ENCODE data around the gene IFT22.

DNA sequence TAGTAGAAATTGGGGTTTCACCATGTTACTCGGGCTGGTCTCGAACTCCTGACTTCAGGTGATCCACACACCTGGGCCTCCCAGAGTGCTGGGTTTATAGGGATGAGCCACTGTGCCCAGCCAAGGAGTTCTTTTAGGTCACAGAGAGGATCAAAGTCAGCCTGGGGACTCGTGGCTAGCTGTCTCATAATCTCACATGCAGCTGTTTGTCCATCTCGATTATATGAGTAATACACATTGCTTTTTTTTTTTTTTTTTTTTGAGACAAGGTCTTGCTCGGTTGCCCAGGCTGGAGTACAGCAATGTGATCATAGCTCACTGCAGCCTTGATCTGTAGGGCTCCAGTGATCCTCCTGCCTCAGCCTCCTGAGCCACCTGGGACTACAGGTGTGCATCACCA, 2.2 kb downstream of the IFT22 start:
- TF ChIP-seq, protein P1, sequence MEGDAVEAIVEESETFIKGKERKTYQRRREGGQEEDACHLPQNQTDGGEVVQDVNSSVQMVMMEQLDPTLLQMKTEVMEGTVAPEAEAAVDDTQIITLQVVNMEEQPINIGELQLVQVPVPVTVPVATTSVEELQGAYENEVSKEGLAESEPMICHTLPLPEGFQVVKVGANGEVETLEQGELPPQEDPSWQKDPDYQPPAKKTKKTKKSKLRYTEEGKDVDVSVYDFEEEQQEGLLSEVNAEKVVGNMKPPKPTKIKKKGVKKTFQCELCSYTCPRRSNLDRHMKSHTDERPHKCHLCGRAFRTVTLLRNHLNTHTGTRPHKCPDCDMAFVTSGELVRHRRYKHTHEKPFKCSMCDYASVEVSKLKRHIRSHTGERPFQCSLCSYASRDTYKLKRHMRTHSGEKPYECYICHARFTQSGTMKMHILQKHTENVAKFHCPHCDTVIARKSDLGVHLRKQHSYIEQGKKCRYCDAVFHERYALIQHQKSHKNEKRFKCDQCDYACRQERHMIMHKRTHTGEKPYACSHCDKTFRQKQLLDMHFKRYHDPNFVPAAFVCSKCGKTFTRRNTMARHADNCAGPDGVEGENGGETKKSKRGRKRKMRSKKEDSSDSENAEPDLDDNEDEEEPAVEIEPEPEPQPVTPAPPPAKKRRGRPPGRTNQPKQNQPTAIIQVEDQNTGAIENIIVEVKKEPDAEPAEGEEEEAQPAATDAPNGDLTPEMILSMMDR (conservative IDR thresholded peaks at IDR 0.05; ENCODE audit: low read depth in 2 of 2): no peak
- no peak for TF ChIP-seq POLR2AphosphoS5 (IDR thresholded peaks at IDR 0.05; ENCODE audit: low read depth)
- no peak for TF ChIP-seq JUNB (IDR thresholded peaks at IDR 0.05; ENCODE audit: unreplicated experiment)
- TF ChIP-seq CREB1 (CRISPR knock-in tag; IDR thresholded peaks at IDR 0.05; ENCODE audit: low read depth): no peak
- TF ChIP-seq EZH2phosphoT487 (IDR thresholded peaks at IDR 0.05; ENCODE audit: unreplicated experiment): no peak
- TF ChIP-seq, protein P2, sequence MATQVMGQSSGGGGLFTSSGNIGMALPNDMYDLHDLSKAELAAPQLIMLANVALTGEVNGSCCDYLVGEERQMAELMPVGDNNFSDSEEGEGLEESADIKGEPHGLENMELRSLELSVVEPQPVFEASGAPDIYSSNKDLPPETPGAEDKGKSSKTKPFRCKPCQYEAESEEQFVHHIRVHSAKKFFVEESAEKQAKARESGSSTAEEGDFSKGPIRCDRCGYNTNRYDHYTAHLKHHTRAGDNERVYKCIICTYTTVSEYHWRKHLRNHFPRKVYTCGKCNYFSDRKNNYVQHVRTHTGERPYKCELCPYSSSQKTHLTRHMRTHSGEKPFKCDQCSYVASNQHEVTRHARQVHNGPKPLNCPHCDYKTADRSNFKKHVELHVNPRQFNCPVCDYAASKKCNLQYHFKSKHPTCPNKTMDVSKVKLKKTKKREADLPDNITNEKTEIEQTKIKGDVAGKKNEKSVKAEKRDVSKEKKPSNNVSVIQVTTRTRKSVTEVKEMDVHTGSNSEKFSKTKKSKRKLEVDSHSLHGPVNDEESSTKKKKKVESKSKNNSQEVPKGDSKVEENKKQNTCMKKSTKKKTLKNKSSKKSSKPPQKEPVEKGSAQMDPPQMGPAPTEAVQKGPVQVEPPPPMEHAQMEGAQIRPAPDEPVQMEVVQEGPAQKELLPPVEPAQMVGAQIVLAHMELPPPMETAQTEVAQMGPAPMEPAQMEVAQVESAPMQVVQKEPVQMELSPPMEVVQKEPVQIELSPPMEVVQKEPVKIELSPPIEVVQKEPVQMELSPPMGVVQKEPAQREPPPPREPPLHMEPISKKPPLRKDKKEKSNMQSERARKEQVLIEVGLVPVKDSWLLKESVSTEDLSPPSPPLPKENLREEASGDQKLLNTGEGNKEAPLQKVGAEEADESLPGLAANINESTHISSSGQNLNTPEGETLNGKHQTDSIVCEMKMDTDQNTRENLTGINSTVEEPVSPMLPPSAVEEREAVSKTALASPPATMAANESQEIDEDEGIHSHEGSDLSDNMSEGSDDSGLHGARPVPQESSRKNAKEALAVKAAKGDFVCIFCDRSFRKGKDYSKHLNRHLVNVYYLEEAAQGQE (IDR thresholded peaks at IDR 0.05; ENCODE audit: unreplicated experiment): no peak
- no peak for TF ChIP-seq EZH2 (IDR thresholded peaks at IDR 0.05; ENCODE audit: low read depth, unreplicated experiment)
